ENCODE results near the gene PASD1. TPM values are rescaled to one million over a fixed set of nuclear protein-coding genes. Genes with fewer than 3 reads are reported as not detected.

Gene PASD1
- 10 to 100 TPM in 1 of 2 donors, not detected in 1; 21.5 TPM for total RNA-seq

DNA sequence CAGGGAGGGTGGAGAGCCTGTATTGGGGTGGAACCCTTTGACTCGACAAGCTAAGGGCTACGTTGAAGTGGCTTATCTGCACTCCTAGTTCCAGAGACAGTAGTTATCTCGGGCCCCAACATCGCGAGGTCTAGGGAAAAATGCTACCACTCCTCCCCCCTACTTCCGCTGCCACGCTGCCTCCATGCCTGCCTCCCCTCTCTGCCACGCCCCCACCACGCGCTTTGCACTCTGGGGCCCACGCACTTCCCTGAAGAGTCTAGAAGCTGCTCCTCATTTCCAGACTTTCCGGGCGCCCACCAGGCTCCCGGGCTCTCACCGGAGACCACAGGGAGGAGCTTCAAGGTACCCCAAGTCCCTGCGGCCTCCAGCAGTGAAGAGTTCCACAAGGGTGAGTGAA, at the start of gene PASD1:
Gene PASD1 (plus strand): TSS at position 227 of the 400 bp plus-strand sequence. CDS start 37,879 bp downstream, outside the sequence.
- no peaks in the 10 kb centered on the region for H3K36me3 ChIP-seq
- DNase-seq (ENCODE audit: low spot score), result no peak
- H3K4me1 ChIP-seq (replicated peaks), result no peaks in the 10 kb centered on the region
- H3K9me3 ChIP-seq, result no peaks in the 10 kb centered on the region
- no peaks in the 10 kb centered on the region for H3K27me3 ChIP-seq (replicated peaks; ENCODE audit: insufficient read depth)
- no peak within 1 kb of the TSS for H3K27ac ChIP-seq
- no peak within 1 kb of the TSS for H3K4me3 ChIP-seq
- no peak for TF ChIP-seq POLR2A (IDR thresholded peaks at IDR 0.05)
- TF ChIP-seq POLR2AphosphoS5 (IDR thresholded peaks at IDR 0.05), result no peak
- TF ChIP-seq, protein P1, sequence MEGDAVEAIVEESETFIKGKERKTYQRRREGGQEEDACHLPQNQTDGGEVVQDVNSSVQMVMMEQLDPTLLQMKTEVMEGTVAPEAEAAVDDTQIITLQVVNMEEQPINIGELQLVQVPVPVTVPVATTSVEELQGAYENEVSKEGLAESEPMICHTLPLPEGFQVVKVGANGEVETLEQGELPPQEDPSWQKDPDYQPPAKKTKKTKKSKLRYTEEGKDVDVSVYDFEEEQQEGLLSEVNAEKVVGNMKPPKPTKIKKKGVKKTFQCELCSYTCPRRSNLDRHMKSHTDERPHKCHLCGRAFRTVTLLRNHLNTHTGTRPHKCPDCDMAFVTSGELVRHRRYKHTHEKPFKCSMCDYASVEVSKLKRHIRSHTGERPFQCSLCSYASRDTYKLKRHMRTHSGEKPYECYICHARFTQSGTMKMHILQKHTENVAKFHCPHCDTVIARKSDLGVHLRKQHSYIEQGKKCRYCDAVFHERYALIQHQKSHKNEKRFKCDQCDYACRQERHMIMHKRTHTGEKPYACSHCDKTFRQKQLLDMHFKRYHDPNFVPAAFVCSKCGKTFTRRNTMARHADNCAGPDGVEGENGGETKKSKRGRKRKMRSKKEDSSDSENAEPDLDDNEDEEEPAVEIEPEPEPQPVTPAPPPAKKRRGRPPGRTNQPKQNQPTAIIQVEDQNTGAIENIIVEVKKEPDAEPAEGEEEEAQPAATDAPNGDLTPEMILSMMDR (IDR thresholded peaks at IDR 0.05), result no peak
- 98% methylated on average over 16 of the region's 16 CpGs for WGBS
- intact Hi-C loops (cut with DNase I), result no loop called here

DNA sequence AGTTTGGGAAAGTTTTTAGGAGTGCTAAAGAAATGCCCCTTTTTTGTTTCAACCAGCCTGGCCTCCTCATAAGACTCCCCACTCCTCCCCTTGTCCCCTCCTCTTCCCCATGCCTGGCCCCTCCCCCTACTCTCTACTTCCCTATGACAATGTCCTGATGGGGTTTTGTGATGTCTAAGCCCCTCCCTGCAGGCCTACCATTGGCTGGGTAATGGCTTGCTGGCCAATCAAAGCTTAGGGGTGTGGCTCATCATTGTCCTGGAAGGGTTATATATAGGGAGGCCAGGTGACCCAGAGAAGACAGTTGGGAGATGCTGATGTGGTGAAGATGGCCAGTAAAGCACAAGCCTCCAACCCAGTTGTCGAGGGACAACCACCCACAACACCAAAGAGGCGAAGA, 48.2 kb upstream of the PASD1 start:
- H3K4me3 ChIP-seq, result no peak overlapping the region
- no peak overlapping the region for H3K27ac ChIP-seq
- 93% methylated on average over 2 of the region's 2 CpGs for WGBS
- no peaks in the 10 kb centered on the region for H3K27me3 ChIP-seq (replicated peaks; ENCODE audit: insufficient read depth)
- H3K36me3 ChIP-seq, result no peaks in the 10 kb centered on the region
- DNase-seq (ENCODE audit: low spot score), result no peak
- H3K9me3 ChIP-seq, result no peaks in the 10 kb centered on the region
- intact Hi-C loops (cut with DNase I), result no loop called here
- TF ChIP-seq POLR2AphosphoS5 (IDR thresholded peaks at IDR 0.05), result no peak
- TF ChIP-seq, protein P1 (IDR thresholded peaks at IDR 0.05), result no peak
- TF ChIP-seq POLR2A (IDR thresholded peaks at IDR 0.05), result no peak
- no peaks in the 10 kb centered on the region for H3K4me1 ChIP-seq (replicated peaks)

GRCh38 chrX:151516538-151517187, 46.8 kb upstream of the PASD1 start:
- 79% methylated on average over 11 of the region's 15 CpGs for WGBS
- TF ChIP-seq, protein P1 (IDR thresholded peaks at IDR 0.05), result no peak
- TF ChIP-seq POLR2AphosphoS5 (IDR thresholded peaks at IDR 0.05) (no peak), POLR2A (IDR thresholded peaks at IDR 0.05) (no peak)
- no peak for DNase-seq (ENCODE audit: low spot score)
- Histone ChIP-seq H3K9me3 (no peaks in the 10 kb centered on the region), H3K4me1 (replicated peaks) (no peaks in the 10 kb centered on the region), H3K27ac (no peak overlapping the region), H3K27me3 (replicated peaks; ENCODE audit: insufficient read depth) (no peaks in the 10 kb centered on the region), H3K4me3 (no peak overlapping the region), H3K36me3 (no peaks in the 10 kb centered on the region)
- intact Hi-C loops (cut with DNase I), result no loop called here

DNA sequence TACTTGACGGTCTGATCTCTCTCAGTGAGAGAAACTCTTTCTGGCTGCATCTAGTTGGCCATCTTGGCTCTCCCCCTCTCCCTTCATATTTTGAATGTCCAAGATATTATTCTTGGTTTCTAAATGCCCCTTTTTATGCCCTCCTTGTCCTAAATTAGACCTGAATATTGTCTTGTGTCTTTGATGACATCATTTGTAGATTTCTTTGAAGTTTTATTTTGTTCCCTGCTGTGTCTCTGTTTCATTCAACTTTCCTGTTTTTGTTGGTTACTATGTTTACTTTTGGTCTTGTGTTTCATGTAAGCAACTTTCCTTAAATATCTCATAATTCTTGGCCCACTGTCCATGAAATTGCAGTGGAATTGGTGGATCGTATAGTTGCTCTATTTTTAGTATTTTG, 46.1 kb upstream of the PASD1 start:
- intact Hi-C loops (cut with DNase I), result no loop called here
- H3K4me3 ChIP-seq, result no peak overlapping the region
- H3K9me3 ChIP-seq, result no peaks in the 10 kb centered on the region
- no peak for TF ChIP-seq POLR2AphosphoS5 (IDR thresholded peaks at IDR 0.05)
- WGBS, result 44% methylated on average over 2 of the region's 2 CpGs
- H3K27ac ChIP-seq, result no peak overlapping the region
- H3K27me3 ChIP-seq (replicated peaks; ENCODE audit: insufficient read depth), result no peaks in the 10 kb centered on the region
- H3K4me1 ChIP-seq (replicated peaks), result no peaks in the 10 kb centered on the region
- no peak for DNase-seq (ENCODE audit: low spot score)
- H3K36me3 ChIP-seq, result no peaks in the 10 kb centered on the region

- intact Hi-C loops (cut with DNase I), result no loop called here
- DNase-seq (ENCODE audit: low spot score), result no peak
- H3K36me3 ChIP-seq, result no peaks in the 10 kb centered on the region
- WGBS, result 48% methylated on average over 2 of the region's 2 CpGs
- no peaks in the 10 kb centered on the region for H3K9me3 ChIP-seq
- H3K4me3 ChIP-seq, result no peak overlapping the region
- no peaks in the 10 kb centered on the region for H3K27me3 ChIP-seq (replicated peaks; ENCODE audit: insufficient read depth)
- no peak for TF ChIP-seq POLR2A (IDR thresholded peaks at IDR 0.05)
- TF ChIP-seq, protein P1 (IDR thresholded peaks at IDR 0.05), result no peak
- no peak for TF ChIP-seq POLR2AphosphoS5 (IDR thresholded peaks at IDR 0.05)
- H3K27ac ChIP-seq, result no peak overlapping the region
- no peaks in the 10 kb centered on the region for H3K4me1 ChIP-seq (replicated peaks)
Measured at GRCh38 chrX:151523351-151523750, 40.1 kb upstream of the PASD1 start.
